Gastroesophageal sphincter (tissue), 3 donors: ENCODE data around the gene ATP1A2.

ENCODE experiments used
- CTCF ChIP-seq, 4 experiments: fragments of 200-600 bp in 2 of 4; fragments of 450-650 bp in 2 of 4; sonication (generic) in 1 of 4; IDR thresholded peaks; one replicate each; pipeline ENCODE4 v1.5.1; 2017 to 2019; ENCODE audit warnings: antibody characterized with exemption in 4 of 4, mild to moderate bottlenecking in 2 of 4, moderate library complexity in 2 of 4
- POLR2A ChIP-seq, 2 donors: fragments of 450-650 bp; IDR thresholded peaks; one replicate each; pipeline ENCODE4 v1.6.1; 2017; ENCODE audit warnings: antibody characterized with exemption in 2 of 2, mild to moderate bottlenecking in 2 of 2, moderate library complexity in 1 of 2

DNA sequence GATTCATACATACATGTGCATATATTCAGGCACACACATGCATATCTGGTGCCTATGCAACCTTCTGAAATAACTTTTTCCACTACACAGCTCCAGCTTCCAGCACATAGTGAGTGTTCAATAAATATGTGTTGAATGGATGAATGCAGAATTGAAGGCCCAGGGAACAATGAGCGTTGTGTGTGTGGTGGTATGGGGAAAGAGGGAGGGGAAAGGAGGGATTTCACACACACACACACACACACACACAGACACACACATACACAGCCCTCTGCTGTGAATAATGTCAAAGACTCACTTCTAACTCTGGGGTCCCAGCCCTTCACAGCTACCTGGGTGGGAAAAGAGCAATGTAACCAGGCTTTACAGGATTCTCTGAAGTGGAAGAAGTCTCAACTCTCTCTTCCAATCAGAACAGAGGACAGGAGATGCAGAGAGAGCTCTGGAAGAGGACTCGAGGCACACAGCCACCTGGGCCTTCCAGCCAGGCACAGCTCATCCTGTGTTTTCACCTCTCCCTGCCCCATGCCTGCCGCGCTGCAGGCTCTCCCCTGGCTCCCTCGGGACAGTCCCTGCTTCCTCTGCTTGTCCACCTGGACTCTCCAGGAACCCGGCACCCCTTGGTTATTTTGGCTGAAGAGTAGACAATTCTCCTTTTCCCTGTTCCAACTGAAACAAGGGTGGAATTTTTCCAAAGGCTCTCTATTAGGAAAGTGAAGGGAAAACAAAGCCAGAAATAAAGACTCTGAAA, 11.7 kb upstream of the ATP1A2 start:
- TF ChIP-seq CTCF (IDR thresholded peaks at IDR 0.05) = no peak
- no peak for TF ChIP-seq POLR2A (IDR thresholded peaks at IDR 0.05)
